ENCODE results near the gene ACOXL.
A peak's percentile ranks its signal among the peaks of the same experiment; 100 is the strongest.

ACOXL gene

GRCh38 chr2:111160758-111161157, 428.4 kb downstream of the ACOXL start:
- TF ChIP-seq, protein P1, sequence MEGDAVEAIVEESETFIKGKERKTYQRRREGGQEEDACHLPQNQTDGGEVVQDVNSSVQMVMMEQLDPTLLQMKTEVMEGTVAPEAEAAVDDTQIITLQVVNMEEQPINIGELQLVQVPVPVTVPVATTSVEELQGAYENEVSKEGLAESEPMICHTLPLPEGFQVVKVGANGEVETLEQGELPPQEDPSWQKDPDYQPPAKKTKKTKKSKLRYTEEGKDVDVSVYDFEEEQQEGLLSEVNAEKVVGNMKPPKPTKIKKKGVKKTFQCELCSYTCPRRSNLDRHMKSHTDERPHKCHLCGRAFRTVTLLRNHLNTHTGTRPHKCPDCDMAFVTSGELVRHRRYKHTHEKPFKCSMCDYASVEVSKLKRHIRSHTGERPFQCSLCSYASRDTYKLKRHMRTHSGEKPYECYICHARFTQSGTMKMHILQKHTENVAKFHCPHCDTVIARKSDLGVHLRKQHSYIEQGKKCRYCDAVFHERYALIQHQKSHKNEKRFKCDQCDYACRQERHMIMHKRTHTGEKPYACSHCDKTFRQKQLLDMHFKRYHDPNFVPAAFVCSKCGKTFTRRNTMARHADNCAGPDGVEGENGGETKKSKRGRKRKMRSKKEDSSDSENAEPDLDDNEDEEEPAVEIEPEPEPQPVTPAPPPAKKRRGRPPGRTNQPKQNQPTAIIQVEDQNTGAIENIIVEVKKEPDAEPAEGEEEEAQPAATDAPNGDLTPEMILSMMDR (IDR thresholded peaks at IDR 0.05; ENCODE audit: insufficient read depth, low read length, missing control alignments) = no peak
- CTCF ChIA-PET = interaction anchor here (2.6 kb wide), 1 partner anchor 18 kb away, joined by 5 read pairs; no protein-coding TSS in a partner anchor
- no peak overlapping the region for H3K4me3 ChIP-seq (ENCODE audit: low read depth, low read length)
- DNase-seq (ENCODE audit: low read depth, low spot score) = peak; percentile 50
- POLR2A ChIA-PET = interaction anchor here (0.6 kb wide), 1 partner anchor 17 kb away, joined by 3 read pairs; no protein-coding TSS in a partner anchor

GRCh38 chr2:111161971-111162370, 429.6 kb downstream of the ACOXL start:
- no peak for DNase-seq (ENCODE audit: low read depth, low spot score)
- TF ChIP-seq, protein P1 (IDR thresholded peaks at IDR 0.05; ENCODE audit: insufficient read depth, low read length, missing control alignments) = no peak
- ChIA-PET POLR2A (no interaction called here), CTCF (interaction anchor here (1.2 kb wide), 1 partner anchor 18 kb away, joined by 3 read pairs; no protein-coding TSS in a partner anchor)
- H3K4me3 ChIP-seq (ENCODE audit: low read depth, low read length) = no peak overlapping the region

DNA sequence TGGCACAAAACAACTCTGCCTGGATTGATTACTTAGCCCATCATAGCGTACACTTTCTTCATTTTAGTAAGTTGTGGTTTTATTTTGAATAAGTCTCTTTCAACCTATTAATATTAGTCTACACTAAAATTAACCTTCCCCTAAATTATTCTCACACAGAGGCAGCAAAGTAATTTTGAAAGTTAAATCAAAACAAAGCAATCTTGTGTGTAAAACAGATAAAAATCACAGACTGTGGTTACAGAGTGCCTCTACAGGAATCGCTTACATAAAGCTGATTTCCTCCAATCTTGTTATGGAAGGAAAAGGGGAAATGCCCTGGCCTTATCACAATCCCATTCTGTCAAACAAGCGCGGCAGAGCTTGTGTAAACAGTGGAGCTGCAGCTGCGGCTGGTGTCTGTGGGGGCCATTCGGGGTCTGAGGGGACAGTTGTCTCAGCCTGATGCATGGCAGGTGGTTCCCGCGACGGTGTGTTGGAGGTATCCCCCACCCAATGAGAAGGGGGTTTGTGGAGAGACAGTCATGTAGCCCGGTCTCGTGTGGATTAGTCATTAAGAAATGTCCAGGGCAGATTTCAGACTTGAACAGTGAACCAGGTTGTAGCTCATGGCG, 430.5 kb downstream of the ACOXL start:
- POLR2A ChIA-PET = no interaction called here
- no peak for DNase-seq (ENCODE audit: low read depth, low spot score)
- TF ChIP-seq, protein P1 (IDR thresholded peaks at IDR 0.05; ENCODE audit: insufficient read depth, low read length, missing control alignments) = no peak
- no peak overlapping the region for H3K4me3 ChIP-seq (ENCODE audit: low read depth, low read length)
- CTCF ChIA-PET = interaction anchor here (1.1 kb wide), 1 partner anchor 29 kb away, joined by 3 read pairs; no protein-coding TSS in a partner anchor

DNA sequence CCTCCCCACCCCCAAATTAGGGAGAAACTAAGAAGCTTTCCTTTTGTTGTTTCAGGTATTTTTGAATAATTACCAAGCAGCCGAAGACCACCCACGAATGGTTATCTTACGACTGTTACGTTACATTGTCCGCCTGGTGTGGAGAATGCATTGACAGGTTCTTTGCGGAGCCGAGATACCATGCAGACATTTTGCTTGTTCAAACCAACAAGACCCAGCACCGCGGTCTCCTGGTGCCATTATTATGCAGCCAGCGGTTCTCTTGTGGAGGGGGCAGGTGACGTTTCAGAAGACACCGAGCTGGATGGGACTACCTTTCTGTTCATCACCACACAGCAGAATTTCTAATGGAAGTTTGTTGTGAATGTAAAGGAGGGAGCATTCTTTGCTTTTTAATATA, 431.7 kb downstream of the ACOXL start:
- DNase-seq (ENCODE audit: low read depth, low spot score) = no peak
- ChIA-PET CTCF (interaction anchor here (1.1 kb wide), 1 partner anchor 31 kb away, joined by 3 read pairs; no protein-coding TSS in a partner anchor), POLR2A (no interaction called here)
- no peak overlapping the region for H3K4me3 ChIP-seq (ENCODE audit: low read depth, low read length)
- TF ChIP-seq, protein P1 (IDR thresholded peaks at IDR 0.05; ENCODE audit: insufficient read depth, low read length, missing control alignments) = no peak

- ChIA-PET CTCF (no interaction called here), POLR2A (no interaction called here)
- no peak for DNase-seq (ENCODE audit: low read depth, low spot score)
- TF ChIP-seq, protein P1 (IDR thresholded peaks at IDR 0.05; ENCODE audit: insufficient read depth, low read length, missing control alignments) = no peak
- no peak overlapping the region for H3K4me3 ChIP-seq (ENCODE audit: low read depth, low read length)
These were observed 432.7 kb downstream of the ACOXL start for GRCh38 chr2:111165084-111165483.

- DNase-seq (ENCODE audit: low read depth, low spot score) = no peak
- no peak overlapping the region for H3K4me3 ChIP-seq (ENCODE audit: low read depth, low read length)
- POLR2A ChIA-PET = no interaction called here
- TF ChIP-seq, protein P1 (IDR thresholded peaks at IDR 0.05; ENCODE audit: insufficient read depth, low read length, missing control alignments) = no peak
- CTCF ChIA-PET = no interaction called here
These were observed 433.7 kb downstream of the ACOXL start for GRCh38 chr2:111166115-111166514.

Measured in AG04449 (cell line).